ENCODE results near the gene PSAP. TPM values are rescaled to one million over a fixed set of nuclear protein-coding genes. Genes with fewer than 3 reads are reported as not detected.

PSAP gene
- total RNA-seq, 1 experiment from 2014 or later: 336 TPM

- H3K4me3 Mint-ChIP-seq: no peak overlapping the region
- peaks cover 13% of the 10 kb centered on the region for H3K27me3 Mint-ChIP-seq (ENCODE audit: low read depth)
- Histone ChIP-seq H3K14ac (ENCODE audit: insufficient read depth, low read length) (no peak overlapping the region; the same call in 1 of the 2 replicates), H3K27ac (ENCODE audit: insufficient read length, low read depth, low read length) (no peak overlapping the region), H3K4ac (ENCODE audit: low read depth, low read length) (no peak overlapping the region), H3K79me2 (ENCODE audit: insufficient read depth, low read length) (no peaks in the 10 kb centered on the region), H4K5ac (ENCODE audit: insufficient read length, low read depth, low read length) (no peak overlapping the region), H3K9me3 (ENCODE audit: control insufficient read depth, low read depth, low read length) (no peaks in the 10 kb centered on the region), H3K56ac (ENCODE audit: insufficient read length, low read depth, low read length) (no peak overlapping the region), H2BK120ac (ENCODE audit: low read depth, low read length, poor library complexity, severe bottlenecking) (no peak overlapping the region), H4K8ac (replicated peaks; ENCODE audit: insufficient read length, low read depth, low read length) (no peak overlapping the region), H2BK12ac (ENCODE audit: insufficient read length, low read depth, low read length) (no peak overlapping the region), H2BK15ac (ENCODE audit: low read depth, low read length) (no peak overlapping the region), H3T11ph (ENCODE audit: low read length) (no peak overlapping the region), H3K4me2 (ENCODE audit: insufficient read depth, insufficient read length, low read length) (no peak overlapping the region), H3K23me2 (ENCODE audit: insufficient read length, low read depth, low read length, poor library complexity, severe bottlenecking) (no peaks in the 10 kb centered on the region), H3K18ac (ENCODE audit: insufficient read length, low read depth, low read length) (no peak overlapping the region), H3K27me3 (ENCODE audit: insufficient read depth, low read length) (0 out of 2 replicates have a peak, but pooled peaks cover 2% of the 10 kb centered on the region), H3K79me1 (ENCODE audit: insufficient read depth, low read depth, low read length, poor library complexity, severe bottlenecking) (no peaks in the 10 kb centered on the region), H3K23ac (ENCODE audit: insufficient read length, low read depth, low read length) (no peak overlapping the region), H3K4me1 (ENCODE audit: insufficient read depth, low read length) (no peaks in the 10 kb centered on the region), H4K20me1 (ENCODE audit: control insufficient read depth, insufficient read depth, insufficient read length) (no peaks in the 10 kb centered on the region), H2AFZ (ENCODE audit: low read length) (no peak overlapping the region), H4K91ac (ENCODE audit: insufficient read length, low read depth, low read length) (no peak overlapping the region), H2BK5ac (ENCODE audit: insufficient read length, low read length) (no peak overlapping the region), H3K9ac (ENCODE audit: extremely low read depth, insufficient read length, low read length) (no peak overlapping the region), H2AK5ac (ENCODE audit: insufficient read length, low read length) (no peak overlapping the region), H2BK20ac (ENCODE audit: low read depth, low read length, poor library complexity, severe bottlenecking) (no peak overlapping the region)
- TF ChIP-seq CTCF (conservative IDR thresholded peaks at IDR 0.05): no peak
- no peak overlapping the region for H3K27ac Mint-ChIP-seq
- H3K4me1 Mint-ChIP-seq: peaks cover 0 to 3% of the 10 kb centered on the region in 2 experiments; a peak in 1 of 4 replicates
- no peak for DNase-seq
- WGBS (ENCODE audit: extremely low coverage, insufficient read length, low lambda C conversion rate): no CpG with 5 or more reads among the region's 17 CpGs
- no peaks in the 10 kb centered on the region; a peak in 1 of 5 replicates for H3K9me3 Mint-ChIP-seq
- no peaks in the 10 kb centered on the region for H3K36me3 Mint-ChIP-seq (ENCODE audit: insufficient read depth in 1 of 3, low read depth in 3 of 3)
Observed at GRCh38 chr10:71790749-71791440, 60.2 kb downstream of the PSAP start.

Measured in H9 (cell line).